SHP77 treated with DMSO at 0.1 percent for 48 hours (cell line): ENCODE measurements around the gene TSEN2.
A peak's percentile ranks its signal among the peaks of the same experiment; 100 is the strongest.
"Not testable (repeated sequence)": the region's sequence is repeated elsewhere in the genome, so short reads cannot be mapped to it uniquely, and the experiment has no call there.

Source experiments
- DNase-seq: peaks from one replicate; lab custom pipeline; 2025; lab: John Stamatoyannopoulos, UW

The TSEN2 gene

GRCh38 chr3:12503126-12503957, 19.1 kb downstream of the TSEN2 start:
- DNase-seq: no peak

- no peak for DNase-seq
These were observed 22.0 kb downstream of the TSEN2 start for GRCh38 chr3:12506201-12506709.

DNA sequence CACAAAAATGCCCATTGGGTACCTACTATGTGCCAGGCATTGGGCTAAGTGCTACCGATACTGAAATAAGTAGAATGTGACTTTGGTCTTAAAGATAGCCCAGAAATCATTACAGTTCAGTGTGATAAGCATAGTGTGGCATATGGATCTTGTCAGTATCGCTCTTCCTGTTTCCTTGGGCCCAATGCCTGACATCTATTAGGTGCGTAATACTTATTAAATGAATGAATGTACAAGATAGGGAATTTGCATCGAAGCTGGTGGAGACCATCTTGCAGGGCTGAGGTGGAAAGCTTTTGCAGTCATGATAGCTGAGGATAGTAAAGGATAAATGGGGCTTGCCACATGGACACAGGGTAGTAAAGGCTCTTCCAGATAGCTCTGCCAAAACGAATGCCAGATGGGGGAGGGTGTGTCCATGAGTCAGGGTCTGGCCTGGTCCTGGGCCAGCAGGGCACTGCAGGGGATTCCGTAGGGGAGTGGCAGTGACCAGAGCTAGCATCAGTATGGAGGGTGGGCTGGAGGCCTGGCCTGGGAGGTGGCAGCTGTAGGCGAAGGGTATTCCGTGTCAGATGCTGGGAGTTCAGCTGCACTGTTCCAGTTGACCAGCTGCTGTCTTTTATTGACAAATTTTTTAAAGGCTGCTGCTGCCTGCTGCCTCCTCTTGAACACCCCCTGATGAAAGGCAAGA, 23.5 kb downstream of the TSEN2 start:
- DNase-seq: peak; percentile 11

DNA sequence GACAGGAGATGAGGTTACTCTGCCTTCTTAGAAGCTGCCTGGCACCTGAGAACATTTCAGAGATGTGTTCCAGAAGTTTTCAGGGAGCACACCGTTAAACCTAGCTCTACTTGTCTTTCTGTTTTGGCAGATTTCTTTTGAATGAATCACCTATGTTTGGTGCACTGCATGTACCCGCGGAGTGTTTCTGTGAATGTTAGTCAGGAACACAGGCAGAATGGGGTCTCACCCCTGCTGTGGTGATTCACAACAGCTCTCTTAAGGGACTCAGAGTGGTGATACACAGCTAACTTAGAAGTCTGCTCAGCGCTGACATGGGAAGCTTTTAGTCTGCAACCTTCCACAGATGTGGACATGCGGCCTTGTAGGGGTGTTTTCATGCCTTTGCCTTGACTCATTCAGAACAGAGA, 24.0 kb downstream of the TSEN2 start:
- DNase-seq: no peak

DNA sequence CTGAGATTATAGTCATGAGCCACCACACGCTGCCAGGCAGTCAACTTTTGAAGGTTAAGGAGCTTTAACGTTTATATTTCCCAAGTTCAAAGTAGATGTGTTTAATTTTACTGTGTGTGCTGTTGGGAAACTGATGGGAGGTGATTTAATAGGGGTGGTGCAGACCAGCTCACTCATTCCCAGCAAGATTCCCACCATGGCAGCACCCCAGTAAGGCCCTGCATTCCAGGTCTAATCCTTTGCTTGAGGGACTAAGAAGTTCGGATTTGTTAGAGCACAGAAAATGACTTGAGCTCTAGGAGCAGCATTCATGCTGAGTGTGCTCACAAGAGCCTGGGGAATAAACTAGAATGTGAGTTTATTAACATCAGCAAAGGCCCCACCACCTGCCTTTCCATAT, 25.2 kb downstream of the TSEN2 start:
- DNase-seq: no peak

GRCh38 chr3:12512534-12513118, 28.3 kb downstream of the TSEN2 start:
- DNase-seq: no peak

- no peak for DNase-seq
These were observed 29.6 kb downstream of the TSEN2 start for GRCh38 chr3:12513694-12514446.

GRCh38 chr3:12515631-12516030, 31.4 kb downstream of the TSEN2 start:
- DNase-seq: no peak

DNA sequence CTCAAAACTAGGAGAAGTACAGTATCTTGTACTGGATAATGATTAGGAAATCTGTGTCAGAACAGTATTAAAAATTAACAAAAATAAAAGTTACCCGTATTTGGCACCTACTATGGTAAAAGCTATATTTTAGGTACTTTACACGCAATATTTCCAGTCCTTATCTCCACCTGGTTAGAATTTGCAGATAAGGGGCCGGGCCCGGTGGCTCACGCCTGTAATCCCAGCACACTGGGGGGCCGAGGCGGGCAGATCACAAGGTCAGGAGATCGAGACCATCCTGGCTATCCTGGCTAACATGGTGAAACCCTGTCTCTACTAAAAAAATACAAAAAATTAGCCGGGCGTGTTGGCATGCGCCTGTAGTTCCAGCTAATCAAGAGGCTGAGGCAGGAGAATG, 32.6 kb downstream of the TSEN2 start:
- DNase-seq: no peak

GRCh38 chr3:12518261-12519028, 34.2 kb downstream of the TSEN2 start:
- DNase-seq: no peak

GRCh38 chr3:12521010-12521409, 36.7 kb downstream of the TSEN2 start:
- no peak for DNase-seq

DNA sequence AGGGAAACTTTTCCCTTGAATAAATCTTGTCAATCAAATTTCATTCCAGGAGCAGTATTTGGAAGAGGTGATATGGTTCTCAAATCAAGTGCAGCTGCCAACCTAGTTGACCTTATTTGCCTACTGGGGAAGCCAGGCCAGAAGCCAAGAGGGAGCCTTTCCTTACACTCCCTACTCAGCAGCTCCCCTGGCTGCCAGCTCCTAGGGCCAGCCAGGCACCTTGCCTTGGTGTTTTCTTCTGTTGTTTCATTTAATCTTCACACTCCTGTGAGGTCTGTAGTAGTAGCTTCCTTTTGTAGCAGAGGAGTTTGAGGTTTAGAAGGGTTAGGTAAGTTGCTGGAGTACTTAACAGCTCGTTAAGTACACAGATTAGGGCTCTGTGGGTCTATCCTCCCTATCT, 38.4 kb downstream of the TSEN2 start:
- DNase-seq: no peak

GRCh38 chr3:12527757-12528143, 43.5 kb downstream of the TSEN2 start:
- no peak for DNase-seq

GRCh38 chr3:12532182-12532581, 47.9 kb downstream of the TSEN2 start:
- DNase-seq: no peak

DNA sequence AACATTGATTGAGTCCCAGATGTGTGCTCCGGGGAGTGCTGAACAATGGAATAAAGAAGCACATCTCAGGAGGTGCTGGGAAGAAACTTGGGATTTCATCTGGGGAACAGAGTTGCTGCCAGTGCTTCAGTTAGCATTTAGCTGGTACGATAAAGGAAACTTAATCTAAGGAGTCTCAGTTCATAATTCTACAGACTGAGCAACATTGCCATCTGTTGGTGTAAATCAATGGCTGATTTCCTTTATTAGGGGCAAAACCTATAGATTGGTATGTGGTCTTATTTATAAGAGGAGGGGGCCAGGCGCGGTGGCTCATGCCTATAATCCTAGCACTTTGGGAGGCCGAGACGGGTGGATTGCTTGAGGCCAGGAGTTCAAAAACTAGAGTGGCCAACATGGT, 52.1 kb downstream of the TSEN2 start:
- no peak for DNase-seq

DNA sequence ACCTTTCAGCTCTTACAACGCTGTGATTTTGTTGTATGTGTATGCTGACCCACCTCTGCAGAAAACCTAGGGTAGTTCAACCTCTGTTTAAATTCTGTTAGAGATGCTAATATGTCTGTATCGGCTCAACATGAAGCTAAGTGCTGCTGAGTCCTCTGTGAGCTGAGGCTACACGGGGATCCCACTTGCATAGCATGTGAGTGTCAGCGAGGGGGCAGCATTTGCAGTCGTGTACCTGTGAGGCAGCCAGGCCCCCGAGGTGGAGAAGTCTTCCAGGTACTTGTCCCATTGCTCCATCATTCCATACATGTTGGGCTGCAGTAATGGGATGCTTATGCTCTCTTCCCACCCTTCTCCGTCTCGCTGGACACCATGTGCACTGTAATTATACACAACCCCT, 57.3 kb downstream of the TSEN2 start:
- no peak for DNase-seq

- DNase-seq: not testable (repeated sequence)
These were observed 59.2 kb downstream of the TSEN2 start for GRCh38 chr3:12543497-12543896.

- DNase-seq: no peak
These were observed 60.6 kb downstream of the TSEN2 start for GRCh38 chr3:12544652-12545472.

DNA sequence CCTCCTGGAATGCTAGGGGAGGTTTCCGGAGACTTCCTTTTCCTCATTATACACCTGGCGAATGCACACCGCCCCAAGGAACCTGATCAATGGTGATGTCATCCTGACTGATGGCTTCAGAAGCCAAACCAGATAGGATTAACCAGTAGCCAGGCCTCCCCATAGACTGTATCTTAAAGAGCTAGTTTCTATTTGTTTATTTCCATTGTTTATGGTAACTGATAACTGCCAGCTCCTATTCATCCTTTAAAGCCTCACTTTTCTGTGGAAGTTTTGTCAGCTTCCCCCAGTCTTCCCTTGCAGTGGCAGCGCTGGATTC, 61.2 kb downstream of the TSEN2 start, which contains the start of gene MKRN2OS:
Gene MKRN2OS, minus strand, starts transcription at position 27 of the 319 bp plus-strand sequence. CDS start 35 bp downstream, outside the sequence.
- DNase-seq: no peak

DNA sequence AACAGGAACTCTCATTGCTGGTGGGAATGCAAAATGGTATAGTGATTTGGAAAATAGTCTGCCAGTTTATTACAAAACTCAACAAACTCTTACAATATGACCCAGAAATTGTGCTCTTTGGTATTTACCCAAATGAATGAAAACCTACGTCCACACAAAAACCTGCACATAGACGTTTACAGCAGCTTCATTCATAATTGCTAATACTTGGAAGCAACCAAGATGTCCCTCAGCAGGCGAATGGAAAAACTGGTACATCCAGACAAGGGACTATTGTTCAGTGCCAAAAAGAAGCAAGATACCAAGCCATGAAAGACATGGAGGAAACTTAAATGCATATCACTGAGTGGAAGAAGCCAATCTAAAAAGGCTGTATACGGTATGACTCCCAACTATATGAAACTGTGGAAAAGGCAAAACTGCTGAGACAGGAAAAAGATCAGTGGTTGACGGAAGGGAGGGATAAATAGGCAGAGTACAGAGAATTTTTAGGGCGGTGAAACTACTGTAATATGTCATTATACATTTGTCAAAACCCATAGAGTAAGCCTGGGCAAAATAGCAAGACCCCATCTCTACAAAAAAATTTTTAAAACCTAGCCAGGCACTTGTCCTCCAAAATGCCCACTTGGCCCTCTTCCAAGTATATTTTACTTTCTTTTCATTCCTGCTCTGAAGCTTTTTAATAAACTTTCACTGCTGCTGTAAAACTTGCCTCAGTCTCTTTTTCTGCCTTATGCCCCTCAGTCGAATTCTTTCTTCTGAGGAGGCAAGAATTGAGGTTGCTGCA, 65.9 kb downstream of the TSEN2 start:
- no peak for DNase-seq
